Liver (tissue), 9 donors: Measurements from ENCODE around the gene GREB1. TPM values are rescaled to one million over a fixed set of nuclear protein-coding genes. Genes with fewer than 3 reads are reported as not detected.

Experiments used
- DNase-seq: peaks from one replicate; pipeline ENCODE4 v3.0.0-alpha.2; 2017; ENCODE audit warnings: low spot score
- H3K27ac ChIP-seq, 2 donors: one replicate each; pipeline ENCODE4 v1.7.0; 2013; ENCODE audit warnings: inconsistent platforms in 2 of 2, low read length in 2 of 2, control low read depth in 1 of 2, low read depth in 1 of 2, mild to moderate bottlenecking in 1 of 2
- H3K27me3 ChIP-seq, 4 donors: one replicate each; pipeline versions ENCODE4 v1.6.1 to v1.7.0; 2013; ENCODE audit warnings: low read length in 3 of 4, inconsistent platforms in 1 of 4, mild to moderate bottlenecking in 1 of 4, moderate library complexity in 1 of 4; ENCODE audit not compliant: control insufficient read depth in 4 of 4, insufficient read depth in 4 of 4
- H3K36me3 ChIP-seq, 4 donors: one replicate each; pipeline versions ENCODE4 v1.6.1 to v1.7.0; 2013; ENCODE audit warnings: low read length in 3 of 4, mild to moderate bottlenecking in 3 of 4, low read depth in 1 of 4, moderate library complexity in 1 of 4; ENCODE audit not compliant: control insufficient read depth in 4 of 4, insufficient read depth in 3 of 4
- H3K4me1 ChIP-seq, 4 donors: one replicate each; pipeline versions ENCODE4 v1.6.1 to v1.7.0; 2013; ENCODE audit warnings: low read length in 3 of 4, mild to moderate bottlenecking in 3 of 4, moderate library complexity in 1 of 4; ENCODE audit not compliant: control insufficient read depth in 4 of 4, insufficient read depth in 4 of 4
- H3K4me3 ChIP-seq, 3 donors: one replicate each; pipeline versions ENCODE4 v1.6.1 to v1.7.0; 2013; ENCODE audit warnings: low read length in 3 of 3, control low read depth in 1 of 3, low read depth in 1 of 3, mild to moderate bottlenecking in 1 of 3
- H3K9ac ChIP-seq, 2 donors: one replicate each; pipeline ENCODE4 v1.7.0; 2013; ENCODE audit warnings: low read length in 2 of 2, mild to moderate bottlenecking in 2 of 2, moderate library complexity in 2 of 2, control low read depth in 1 of 2, low read depth in 1 of 2
- H3K9me3 ChIP-seq, 4 donors: one replicate each; pipeline versions ENCODE4 v1.6.1 to v1.7.0; 2013; ENCODE audit warnings: low read length in 3 of 4; ENCODE audit not compliant: control insufficient read depth in 4 of 4
- CTCF ChIP-seq: fragments of 150-350 bp; IDR thresholded peaks from 2 replicates; pipeline ENCODE4 v1.5.1; 2017; ENCODE audit warnings: improper control_type of control experiment, low read depth, low read length; ENCODE audit not compliant: missing input control
- EGR1 ChIP-seq, 2 donors: IDR thresholded peaks; 2 replicates each; pipeline ENCODE4 v1.6.1; 2016 to 2018; ENCODE audit warnings: antibody characterized with exemption in 2 of 2, low read depth in 2 of 2
- FOXA1 ChIP-seq: IDR thresholded peaks from 2 replicates; pipeline ENCODE4 v1.6.1; 2016; ENCODE audit warnings: antibody characterized with exemption
- FOXA2 ChIP-seq: IDR thresholded peaks from 2 replicates; pipeline ENCODE4 v1.6.1; 2016; ENCODE audit warnings: antibody characterized with exemption
- GABPA ChIP-seq, 2 donors: IDR thresholded peaks in 1 of 2; conservative IDR thresholded peaks in 1 of 2; 2 replicates each; pipeline ENCODE4 v1.6.1; 2016; ENCODE audit warnings: antibody characterized with exemption in 2 of 2, mild to moderate bottlenecking in 1 of 2, moderate library complexity in 1 of 2
- HNF4A ChIP-seq, 2 donors: conservative IDR thresholded peaks; 2 replicates each; pipeline ENCODE4 v1.6.1; 2016; ENCODE audit warnings: antibody characterized with exemption in 2 of 2, mild to moderate bottlenecking in 2 of 2
- HNF4G ChIP-seq: IDR thresholded peaks from 2 replicates; pipeline ENCODE4 v1.6.1; 2016; ENCODE audit warnings: antibody characterized with exemption
- JUND ChIP-seq, 2 donors: IDR thresholded peaks; 2 replicates each; pipeline ENCODE4 v1.6.1; 2016; ENCODE audit warnings: antibody characterized with exemption in 2 of 2
- NR2F2 ChIP-seq: IDR thresholded peaks from 2 replicates; pipeline ENCODE4 v1.6.1; 2016; ENCODE audit warnings: antibody characterized with exemption
- RAD21 ChIP-seq, 2 donors: IDR thresholded peaks; 2 replicates each; pipeline ENCODE4 v1.6.1; 2016; ENCODE audit warnings: antibody characterized with exemption in 2 of 2, mild to moderate bottlenecking in 2 of 2
- RXRA ChIP-seq, 2 donors: IDR thresholded peaks; 2 replicates each; pipeline ENCODE4 v1.6.1; 2017 to 2018; ENCODE audit warnings: antibody characterized with exemption in 2 of 2, mild to moderate bottlenecking in 1 of 2
- SP1 ChIP-seq: IDR thresholded peaks from 2 replicates; pipeline ENCODE4 v1.6.1; 2018; ENCODE audit warnings: antibody characterized with exemption, mild to moderate bottlenecking
- TAF1 ChIP-seq: conservative IDR thresholded peaks from 2 replicates; pipeline ENCODE4 v1.6.1; 2016; ENCODE audit warnings: antibody characterized with exemption, mild to moderate bottlenecking
- YY1 ChIP-seq: IDR thresholded peaks from 2 replicates; pipeline ENCODE4 v1.6.1; 2016; ENCODE audit warnings: antibody characterized with exemption, mild to moderate bottlenecking
- WGBS: extraction: QIAGEN DNeasy Blood & Tissue Kit; methylation state at CpG from one replicate; pipeline ENCODE4 v1.1.7; 2013; 5-methylcytosine and 5-hydroxymethylcytosine counted together
- polyA plus RNA-seq, 2 donors: library from polyadenylated mRNA; stranded (reverse) in 1 of 2; unstranded in 1 of 2; fragments of 200-250 nt in 1 of 2; fragments of >200 nt in 1 of 2; fragmentation: Nextera tagmentation in 1 of 2; extraction: Ambion mirVana in 1 of 2; gene quantifications; one replicate each; pipeline versions ENCODE4 v1.2.1 to v1.2.3, GENCODE V29; 2013 to 2015
- total RNA-seq, 2 donors: library from RNA; depleted of rRNA; stranded (reverse); fragments of >200 nt; gene quantifications; one replicate each; pipeline ENCODE4 v1.2.3, GENCODE V29; 2014
- TF ChIP-seq, protein P1 (sequence below): IDR thresholded peaks from 2 replicates; pipeline ENCODE4 v1.6.1; 2016; ENCODE audit warnings: antibody characterized with exemption
- TF ChIP-seq, protein P2 (sequence below): IDR thresholded peaks from 2 replicates; pipeline ENCODE4 v1.6.1; 2016; ENCODE audit warnings: antibody characterized with exemption, mild to moderate bottlenecking
- TF ChIP-seq, protein P3 (sequence below): IDR thresholded peaks from 2 replicates; pipeline ENCODE4 v1.6.1; 2016; ENCODE audit warnings: antibody characterized with exemption
- TF ChIP-seq, protein P4 (sequence below): IDR thresholded peaks from 2 replicates; pipeline ENCODE4 v1.6.1; 2016; ENCODE audit warnings: antibody characterized with exemption
- donor health status: healthy.
- donor health status: healthy.
- donor health status: healthy.
- donor health status: healthy.
- donor health status: healthy.

The GREB1 gene
- total and polyA plus RNA-seq, 4 donors, result 1.0 to 6.3 (median 3.6) TPM

DNA sequence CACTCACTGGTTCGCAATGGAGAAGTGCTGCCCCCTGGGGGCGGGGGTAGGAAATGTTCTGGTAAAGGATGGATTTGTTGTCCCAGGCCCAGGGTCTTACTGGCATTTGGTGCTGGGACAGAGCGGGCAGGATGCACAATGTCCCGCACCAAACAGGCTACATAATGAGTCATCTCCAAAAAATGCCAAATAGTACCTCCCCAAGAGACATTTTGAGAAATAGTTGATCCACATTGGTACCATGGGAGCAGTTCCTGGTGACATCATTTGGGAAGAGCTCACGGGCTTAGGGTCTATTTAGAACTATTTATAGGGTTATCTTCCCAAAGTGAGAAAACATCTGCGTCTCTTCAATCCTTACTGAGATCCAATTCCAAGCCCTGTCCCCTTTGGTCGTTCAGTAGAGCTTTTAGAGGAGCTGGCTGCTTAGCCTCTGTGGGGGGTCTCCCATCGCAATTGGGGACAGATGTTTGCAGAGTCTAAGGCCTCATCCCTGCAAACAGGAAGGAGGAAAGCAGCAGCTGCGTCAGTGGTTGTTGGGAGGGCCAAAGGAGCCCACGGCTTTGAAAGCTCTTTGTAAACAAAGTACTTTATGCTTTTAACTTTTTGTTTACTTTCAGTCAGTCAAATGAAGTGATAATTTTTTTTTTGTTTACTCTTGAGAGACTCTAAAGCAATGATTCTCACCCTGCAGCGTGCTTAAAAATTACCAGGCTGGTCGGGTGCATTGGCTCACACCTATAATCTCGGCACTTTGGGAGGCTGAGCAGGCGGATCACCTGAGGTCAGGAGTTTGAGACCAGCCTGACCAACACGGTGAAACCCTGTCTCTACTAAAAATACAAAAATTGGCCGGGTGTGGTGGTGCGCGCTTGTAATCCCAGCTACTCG is 49.3 kb downstream of the GREB1 start:
- H3K4me3 ChIP-seq, result no peak overlapping the region
- H3K9me3 ChIP-seq, result no peaks in the 10 kb centered on the region
- no peaks in the 10 kb centered on the region for H3K27me3 ChIP-seq
- DNase-seq, result peak; percentile 72
- TF ChIP-seq, protein P1, sequence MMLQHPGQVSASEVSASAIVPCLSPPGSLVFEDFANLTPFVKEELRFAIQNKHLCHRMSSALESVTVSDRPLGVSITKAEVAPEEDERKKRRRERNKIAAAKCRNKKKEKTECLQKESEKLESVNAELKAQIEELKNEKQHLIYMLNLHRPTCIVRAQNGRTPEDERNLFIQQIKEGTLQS, result no peak
- TF ChIP-seq JUND (IDR thresholded peaks at IDR 0.05) (no peak), CTCF (peak; percentile 79), RAD21 (IDR thresholded peaks at IDR 0.05) (peak; percentile 89), FOXA2 (no peak)
- WGBS, result 35% methylated on average over 19 of the region's 19 CpGs
- no peaks in the 10 kb centered on the region for H3K36me3 ChIP-seq
- no peaks in the 10 kb centered on the region for H3K4me1 ChIP-seq
- no peak overlapping the region for H3K27ac ChIP-seq
- no peak overlapping the region for H3K9ac ChIP-seq

- WGBS, result 60% methylated on average over 14 of the region's 14 CpGs
- DNase-seq, result peak; percentile 63
- H3K27ac ChIP-seq, result no peak overlapping the region
These were observed 50.1 kb downstream of the GREB1 start for GRCh38 chr2:11583840-11584524.

More at GRCh38 chr2:11583840-11584524, 50.1 kb downstream of the GREB1 start:
- Histone ChIP-seq H3K27me3 (no peaks in the 10 kb centered on the region), H3K4me1 (no peaks in the 10 kb centered on the region), H3K36me3 (no peaks in the 10 kb centered on the region), H3K9ac (no peak overlapping the region), H3K4me3 (no peak overlapping the region), H3K9me3 (no peaks in the 10 kb centered on the region)
- TF ChIP-seq HNF4G (no peak), RAD21 (IDR thresholded peaks at IDR 0.05) (peak; percentile 97 to 99), EGR1 (IDR thresholded peaks at IDR 0.05; ENCODE audit: low read depth in 2 of 2) (no peak), CTCF (peak; percentile 85), JUND (IDR thresholded peaks at IDR 0.05) (peak; percentile 35 to 37), RXRA (IDR thresholded peaks at IDR 0.05) (no peak), HNF4A (conservative IDR thresholded peaks at IDR 0.05) (no peak), NR2F2 (no peak), GABPA (IDR thresholded peaks at IDR 0.05 in 1 of 2, conservative IDR thresholded peaks at IDR 0.05 in 1 of 2) (no peak), SP1 (no peak), FOXA1 (no peak), YY1 (no peak), TAF1 (no peak), FOXA2 (no peak)
- TF ChIP-seq, protein P1, result no peak
- TF ChIP-seq, protein P2, sequence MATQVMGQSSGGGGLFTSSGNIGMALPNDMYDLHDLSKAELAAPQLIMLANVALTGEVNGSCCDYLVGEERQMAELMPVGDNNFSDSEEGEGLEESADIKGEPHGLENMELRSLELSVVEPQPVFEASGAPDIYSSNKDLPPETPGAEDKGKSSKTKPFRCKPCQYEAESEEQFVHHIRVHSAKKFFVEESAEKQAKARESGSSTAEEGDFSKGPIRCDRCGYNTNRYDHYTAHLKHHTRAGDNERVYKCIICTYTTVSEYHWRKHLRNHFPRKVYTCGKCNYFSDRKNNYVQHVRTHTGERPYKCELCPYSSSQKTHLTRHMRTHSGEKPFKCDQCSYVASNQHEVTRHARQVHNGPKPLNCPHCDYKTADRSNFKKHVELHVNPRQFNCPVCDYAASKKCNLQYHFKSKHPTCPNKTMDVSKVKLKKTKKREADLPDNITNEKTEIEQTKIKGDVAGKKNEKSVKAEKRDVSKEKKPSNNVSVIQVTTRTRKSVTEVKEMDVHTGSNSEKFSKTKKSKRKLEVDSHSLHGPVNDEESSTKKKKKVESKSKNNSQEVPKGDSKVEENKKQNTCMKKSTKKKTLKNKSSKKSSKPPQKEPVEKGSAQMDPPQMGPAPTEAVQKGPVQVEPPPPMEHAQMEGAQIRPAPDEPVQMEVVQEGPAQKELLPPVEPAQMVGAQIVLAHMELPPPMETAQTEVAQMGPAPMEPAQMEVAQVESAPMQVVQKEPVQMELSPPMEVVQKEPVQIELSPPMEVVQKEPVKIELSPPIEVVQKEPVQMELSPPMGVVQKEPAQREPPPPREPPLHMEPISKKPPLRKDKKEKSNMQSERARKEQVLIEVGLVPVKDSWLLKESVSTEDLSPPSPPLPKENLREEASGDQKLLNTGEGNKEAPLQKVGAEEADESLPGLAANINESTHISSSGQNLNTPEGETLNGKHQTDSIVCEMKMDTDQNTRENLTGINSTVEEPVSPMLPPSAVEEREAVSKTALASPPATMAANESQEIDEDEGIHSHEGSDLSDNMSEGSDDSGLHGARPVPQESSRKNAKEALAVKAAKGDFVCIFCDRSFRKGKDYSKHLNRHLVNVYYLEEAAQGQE, result no peak
- TF ChIP-seq, protein P3, sequence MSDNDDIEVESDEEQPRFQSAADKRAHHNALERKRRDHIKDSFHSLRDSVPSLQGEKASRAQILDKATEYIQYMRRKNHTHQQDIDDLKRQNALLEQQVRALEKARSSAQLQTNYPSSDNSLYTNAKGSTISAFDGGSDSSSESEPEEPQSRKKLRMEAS, result no peak
- TF ChIP-seq, protein P4, sequence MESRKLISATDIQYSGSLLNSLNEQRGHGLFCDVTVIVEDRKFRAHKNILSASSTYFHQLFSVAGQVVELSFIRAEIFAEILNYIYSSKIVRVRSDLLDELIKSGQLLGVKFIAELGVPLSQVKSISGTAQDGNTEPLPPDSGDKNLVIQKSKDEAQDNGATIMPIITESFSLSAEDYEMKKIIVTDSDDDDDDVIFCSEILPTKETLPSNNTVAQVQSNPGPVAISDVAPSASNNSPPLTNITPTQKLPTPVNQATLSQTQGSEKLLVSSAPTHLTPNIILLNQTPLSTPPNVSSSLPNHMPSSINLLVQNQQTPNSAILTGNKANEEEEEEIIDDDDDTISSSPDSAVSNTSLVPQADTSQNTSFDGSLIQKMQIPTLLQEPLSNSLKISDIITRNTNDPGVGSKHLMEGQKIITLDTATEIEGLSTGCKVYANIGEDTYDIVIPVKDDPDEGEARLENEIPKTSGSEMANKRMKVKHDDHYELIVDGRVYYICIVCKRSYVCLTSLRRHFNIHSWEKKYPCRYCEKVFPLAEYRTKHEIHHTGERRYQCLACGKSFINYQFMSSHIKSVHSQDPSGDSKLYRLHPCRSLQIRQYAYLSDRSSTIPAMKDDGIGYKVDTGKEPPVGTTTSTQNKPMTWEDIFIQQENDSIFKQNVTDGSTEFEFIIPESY, result no peak
